H1 (cell line): ENCODE measurements around the gene FOXO1. TPM values are rescaled to one million over a fixed set of nuclear protein-coding genes. Genes with fewer than 3 reads are reported as not detected.

Experiments used
- CTCF ChIA-PET: fragments of 300-600 bp; sonication (Branson Sonifier 250); formaldehyde crosslinking; loops from one replicate; lab custom pipeline; 2021; ENCODE audit not compliant: partially characterized antibody; lab: Charles Lee
- POLR2A ChIA-PET: fragments of 300-600 bp; sonication (Branson Sonifier 250); formaldehyde crosslinking; loops from one replicate; lab custom pipeline; 2021; ENCODE audit warnings: inconsistent platforms; ENCODE audit not compliant: partially characterized antibody; lab: Charles Lee
- DNase-seq, 2 experiments: peaks; one replicate each; pipeline versions ENCODE4 v3.0.0 to v3.0.0-alpha.2; 2010 to 2022; ENCODE audit warnings: low spot score in 2 of 2, low read depth in 1 of 2, mixed read lengths in 1 of 2
- FAIRE-seq: peaks from 2 replicates; lab custom pipeline; 2011; peaks lifted over from hg19 to GRCh38; lab: Jason Lieb, UNC
- H2AFZ ChIP-seq: 2 replicates; pipeline ENCODE4 v1.8.1; 2012; ENCODE audit warnings: low read length, inconsistent platforms
- H2AK5ac ChIP-seq: 2 replicates; pipeline ENCODE4 v1.6.1; 2013; ENCODE audit warnings: low read depth, low read length
- H2BK120ac ChIP-seq: replicated peaks from 2 replicates; pipeline ENCODE3; 2013; ENCODE audit warnings: low read depth, low read length, inconsistent platforms
- H2BK12ac ChIP-seq: 2 replicates; pipeline ENCODE4 v1.6.1; 2013; ENCODE audit warnings: low read depth, low read length
- H2BK15ac ChIP-seq: 2 replicates; pipeline ENCODE4 v1.6.1; 2013; ENCODE audit warnings: low read length
- H2BK20ac ChIP-seq: 2 replicates; pipeline ENCODE4 v1.6.1; 2013; ENCODE audit warnings: low read length
- H2BK5ac ChIP-seq: 2 replicates; pipeline ENCODE4 v1.6.1; 2013; ENCODE audit warnings: low read depth, low read length
- H3K14ac ChIP-seq: 2 replicates; pipeline ENCODE4 v1.6.1; 2013; ENCODE audit warnings: inconsistent platforms; ENCODE audit not compliant: insufficient read length
- H3K18ac ChIP-seq: 2 replicates; pipeline ENCODE4 v1.6.1; 2013; ENCODE audit warnings: low read length; ENCODE audit errors: extremely low read depth
- H3K23ac ChIP-seq: 2 replicates; pipeline ENCODE4 v1.6.1; 2013; ENCODE audit warnings: inconsistent platforms; ENCODE audit not compliant: insufficient read length
- H3K23me2 ChIP-seq: 2 replicates; pipeline ENCODE4 v1.6.1; 2013; ENCODE audit warnings: low read depth, low read length
- H3K27ac ChIP-seq: 2 replicates; pipeline ENCODE4 v1.6.1; 2011; ENCODE audit warnings: low read depth, low read length, inconsistent platforms
- H3K27me3 ChIP-seq, 4 experiments: replicated peaks in 1 of 4; 1 replicate in 1 of 4; 2 replicates in 3 of 4; pipeline versions ENCODE4 v1.6.1 to v1.8.1; 2011 to 2013; ENCODE audit warnings: low read length in 3 of 4, mild to moderate bottlenecking in 3 of 4, inconsistent platforms in 2 of 4, mixed read lengths in 2 of 4, moderate library complexity in 1 of 4; ENCODE audit not compliant: control insufficient read depth in 3 of 4, insufficient read depth in 3 of 4; ENCODE audit errors: extremely low read depth in 1 of 4
- H3K36me3 ChIP-seq, 4 experiments: 2 replicates each; pipeline versions ENCODE4 v1.6.1 to v1.8.1; 2011 to 2013; ENCODE audit warnings: mild to moderate bottlenecking in 4 of 4, low read length in 3 of 4, moderate library complexity in 2 of 4, control low read depth in 1 of 4, inconsistent platforms in 1 of 4; ENCODE audit not compliant: insufficient read depth in 4 of 4, control insufficient read depth in 2 of 4
- H3K4ac ChIP-seq: replicated peaks from 2 replicates; pipeline ENCODE3; 2013; ENCODE audit warnings: low read length, low read depth, mixed read lengths, inconsistent platforms; ENCODE audit not compliant: insufficient read length
- H3K4me1 ChIP-seq, 4 experiments: replicated peaks in 1 of 4; 1 replicate in 1 of 4; 2 replicates in 3 of 4; pipeline versions ENCODE4 v1.6.1 to v1.8.1; 2011 to 2013; ENCODE audit warnings: low read length in 3 of 4, inconsistent platforms in 2 of 4, mixed read lengths in 1 of 4; ENCODE audit not compliant: insufficient read depth in 4 of 4, control insufficient read depth in 3 of 4
- H3K4me2 ChIP-seq, 2 experiments: 2 replicates each; pipeline versions ENCODE4 v1.6.1 to v1.8.1; 2011 to 2013; ENCODE audit warnings: low read depth in 2 of 2, low read length in 2 of 2, control low read depth in 1 of 2, inconsistent platforms in 1 of 2, mild to moderate bottlenecking in 1 of 2; ENCODE audit not compliant: insufficient read depth in 1 of 2
- H3K4me3 ChIP-seq, 4 experiments: fragments of 200-600, 300-600 bp in 1 of 4; sonication (generic), shearing (Covaris generic), sonication (Bioruptor Twin) in 1 of 4; 2 replicates each; pipeline versions ENCODE4 v1.5.1 to v1.8.1; 2011 to 2016; ENCODE audit warnings: low read length in 4 of 4, low read depth in 3 of 4, control low read depth in 2 of 4, inconsistent platforms in 2 of 4, mild to moderate bottlenecking in 2 of 4, mixed read lengths in 1 of 4, moderate library complexity in 1 of 4; ENCODE audit not compliant: insufficient read depth in 2 of 4; ENCODE audit errors: extremely low read depth in 1 of 4
- H3K56ac ChIP-seq: replicated peaks from 2 replicates; pipeline ENCODE3; 2013; ENCODE audit warnings: low read depth, mild to moderate bottlenecking, mixed read lengths, low read length, inconsistent platforms; ENCODE audit not compliant: insufficient read length
- H3K79me1 ChIP-seq: 2 replicates; pipeline ENCODE4 v1.6.1; 2013; ENCODE audit warnings: low read depth, low read length, control low read depth
- H3K79me2 ChIP-seq, 2 experiments: 2 replicates each; pipeline versions ENCODE4 v1.6.1 to v1.8.1; 2012 to 2013; ENCODE audit warnings: low read length in 2 of 2, mild to moderate bottlenecking in 2 of 2, inconsistent platforms in 1 of 2; ENCODE audit not compliant: insufficient read depth in 2 of 2, control insufficient read depth in 1 of 2
- H3K9ac ChIP-seq, 4 experiments: replicated peaks in 1 of 4; 1 replicate in 1 of 4; 2 replicates in 3 of 4; pipeline versions ENCODE4 v1.6.1 to v1.8.1; 2011 to 2013; ENCODE audit warnings: low read depth in 3 of 4, low read length in 3 of 4, control low read depth in 2 of 4, mild to moderate bottlenecking in 2 of 4, moderate library complexity in 2 of 4, inconsistent platforms in 1 of 4; ENCODE audit errors: extremely low read depth in 1 of 4
- H3K9me3 ChIP-seq, 2 experiments: 2 replicates each; pipeline versions ENCODE4 v1.6.1 to v1.8.1; 2012 to 2013; ENCODE audit warnings: mild to moderate bottlenecking in 2 of 2, moderate library complexity in 2 of 2, control low read depth in 1 of 2, inconsistent platforms in 1 of 2, low read depth in 1 of 2, low read length in 1 of 2, mixed read lengths in 1 of 2; ENCODE audit not compliant: insufficient read depth in 2 of 2
- H4K20me1 ChIP-seq, 2 experiments: replicated peaks in 1 of 2; 2 replicates each; pipeline versions ENCODE3 to v1.8.1; 2011 to 2013; ENCODE audit warnings: inconsistent platforms in 2 of 2, low read length in 2 of 2, mild to moderate bottlenecking in 1 of 2; ENCODE audit not compliant: insufficient read depth in 2 of 2, control insufficient read depth in 1 of 2
- H4K5ac ChIP-seq: 2 replicates; pipeline ENCODE4 v1.6.1; 2013; ENCODE audit warnings: low read length, low read depth, mixed read lengths, inconsistent platforms; ENCODE audit not compliant: insufficient read length
- H4K8ac ChIP-seq: 2 replicates; pipeline ENCODE4 v1.8.0; 2013; ENCODE audit warnings: mild to moderate bottlenecking, moderate library complexity, low read length, inconsistent platforms; ENCODE audit not compliant: insufficient read depth; ENCODE audit errors: extremely low read depth
- H4K91ac ChIP-seq: replicated peaks from 2 replicates; pipeline ENCODE3; 2013; ENCODE audit warnings: low read length, mixed read lengths, inconsistent platforms; ENCODE audit not compliant: insufficient read length
- CBX8 ChIP-seq: fragments of 300-800, 300-1000 bp; sonication (generic); IDR thresholded peaks from 2 replicates; pipeline ENCODE4 v1.7.1; 2016; ENCODE audit warnings: low read depth, low read length, borderline replicate concordance
- CTBP2 ChIP-seq: IDR thresholded peaks from 2 replicates; pipeline ENCODE4 v1.7.0; 2011; ENCODE audit warnings: borderline replicate concordance, mild to moderate bottlenecking, moderate library complexity, mixed read lengths, low read length; ENCODE audit not compliant: insufficient read depth, insufficient read length
- HDAC6 ChIP-seq: IDR thresholded peaks from one replicate; pipeline ENCODE4 v1.7.1; 2012; ENCODE audit warnings: low read depth, mild to moderate bottlenecking, inconsistent platforms, low read length, moderate library complexity
- JUN ChIP-seq: IDR thresholded peaks from 2 replicates; pipeline ENCODE4 v1.6.1; 2011; ENCODE audit warnings: low read depth, mild to moderate bottlenecking, improper control_type of control experiment, low read length
- NRF1 ChIP-seq: IDR thresholded peaks from 2 replicates; pipeline ENCODE4 v1.6.1; 2011; ENCODE audit warnings: mild to moderate bottlenecking, low read depth, low read length, improper control_type of control experiment
- POLR2A ChIP-seq, 2 experiments: IDR thresholded peaks; 1 replicate in 1 of 2; 2 replicates in 1 of 2; pipeline ENCODE4 v1.6.1; 2011; ENCODE audit warnings: low read depth in 2 of 2, low read length in 2 of 2, mild to moderate bottlenecking in 2 of 2; ENCODE audit errors: control extremely low read depth in 1 of 2
- POU5F1 ChIP-seq: IDR thresholded peaks from 2 replicates; pipeline ENCODE4 v1.6.1; 2011; ENCODE audit warnings: low read depth, mild to moderate bottlenecking, low read length, moderate library complexity
- RAD21 ChIP-seq, 2 experiments: IDR thresholded peaks in 1 of 2; conservative IDR thresholded peaks in 1 of 2; 2 replicates each; pipeline ENCODE4 v1.6.1; 2011; ENCODE audit warnings: low read depth in 2 of 2, low read length in 2 of 2, improper control_type of control experiment in 1 of 2, inconsistent platforms in 1 of 2, mild to moderate bottlenecking in 1 of 2, moderate library complexity in 1 of 2
- SIN3A ChIP-seq, 2 experiments: IDR thresholded peaks in 1 of 2; conservative IDR thresholded peaks in 1 of 2; 2 replicates each; pipeline ENCODE4 v1.6.1; 2011 to 2012; ENCODE audit warnings: low read length in 2 of 2, improper control_type of control experiment in 1 of 2, low read depth in 1 of 2, mild to moderate bottlenecking in 1 of 2
- SP4 ChIP-seq: IDR thresholded peaks from 2 replicates; pipeline ENCODE4 v1.6.1; 2012; ENCODE audit warnings: low read length, inconsistent platforms
- TAF1 ChIP-seq: IDR thresholded peaks from 2 replicates; pipeline ENCODE4 v1.6.1; 2011; ENCODE audit warnings: mild to moderate bottlenecking, low read depth, low read length
- ZNF274 ChIP-seq: IDR thresholded peaks from 2 replicates; pipeline ENCODE4 v1.7.0; 2012; ENCODE audit warnings: low read length, borderline replicate concordance; ENCODE audit errors: extremely low read depth
- WGBS, 2 experiments: shearing (Covaris generic) in 1 of 2; methylation state at CpG; one replicate each; pipeline versions ENCODE4 v1.1.6 to v1.1.7; 2013 to 2015; ENCODE audit warnings: low lambda C conversion rate in 2 of 2, mixed read lengths in 2 of 2, inconsistent platforms in 1 of 2, low coverage in 1 of 2, missing lambda C conversion rate in 1 of 2; ENCODE audit not compliant: insufficient replicate concordance in 2 of 2, insufficient coverage in 1 of 2, insufficient read length in 1 of 2; ENCODE audit errors: extremely low coverage in 1 of 2, missing lambda C conversion rate in 1 of 2; 5-methylcytosine and 5-hydroxymethylcytosine counted together
- polyA plus RNA-seq, 7 experiments: library from polyadenylated mRNA; depleted of rRNA in 3 of 7; stranded (reverse) in 5 of 7; unstranded in 2 of 7; fragments of >200 nt in 5 of 7; fragments of 200-250 nt in 2 of 7; gene quantifications; 1 replicate in 5 of 7; 2 replicates in 1 of 7; 4 replicates in 1 of 7; pipeline versions ENCODE4 v1.2.1 to v1.2.3, GENCODE V29; 2011 to 2013; ENCODE audit warnings: missing spikeins in 2 of 7, mixed read lengths in 2 of 7
- total RNA-seq: library from RNA; stranded (reverse); fragmentation: NEBNext Ultra II Directional; extraction: Animal tissue kit (Norgen Biotek cat#: 25700); gene quantifications from 2 replicates; pipeline ENCODE4 v1.2.1, GENCODE V29; 2021

Gene FOXO1
- total and polyA plus RNA-seq, 2 of the 8 experiments (the other 6 are each of a cell fraction or from before 2014, with no cell fraction given), result 35.3 to 56.9 TPM

DNA sequence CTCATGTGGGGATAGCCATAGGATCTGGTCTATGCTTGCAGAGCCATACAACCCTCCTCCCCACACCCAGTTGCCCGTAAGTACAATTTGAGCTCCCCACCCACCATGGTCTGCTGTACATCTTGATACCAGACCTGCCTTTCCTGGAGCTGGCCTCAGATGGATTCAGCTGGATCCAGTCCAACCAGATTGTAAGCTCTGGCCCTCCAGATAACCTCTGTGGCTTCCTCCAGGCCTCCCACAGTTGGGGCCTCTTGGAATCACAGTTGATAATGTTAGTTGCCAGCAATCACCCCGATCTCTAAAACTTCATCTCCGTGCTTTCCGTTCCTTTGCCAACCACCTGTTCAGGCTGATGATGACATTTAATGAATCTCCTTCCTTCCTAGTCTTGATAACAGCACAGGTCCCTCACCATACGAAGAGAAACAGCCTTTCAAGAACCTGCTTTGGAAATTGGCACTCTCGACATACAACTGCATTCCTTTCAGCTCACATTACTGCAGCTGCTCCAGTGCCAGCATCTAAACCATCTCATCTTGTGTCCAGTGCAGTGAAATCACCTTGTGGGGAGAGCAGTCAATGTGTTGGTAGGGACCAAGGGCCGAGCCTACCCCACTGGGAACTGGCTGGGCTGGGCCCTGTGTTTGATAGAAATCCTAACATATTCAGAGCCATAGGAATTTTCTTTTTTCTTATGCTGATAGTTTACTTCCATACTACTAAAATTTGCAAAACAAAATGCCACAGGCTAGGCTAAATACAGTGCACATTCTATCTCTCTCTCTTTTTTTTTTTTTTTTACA, 15.1 kb upstream of the FOXO1 start:
- no peak overlapping the region; the same call in 1 of the 2 replicates for H2AK5ac ChIP-seq
- peak overlapping the region; percentile 20 for H3K56ac ChIP-seq
- DNase-seq (no peak), FAIRE-seq (no peak)
- no peak overlapping the region for H4K8ac ChIP-seq
- H2BK15ac ChIP-seq, result peak overlapping the region; percentile 54
- H4K20me1 ChIP-seq, result no peaks in the 10 kb centered on the region
- H3K9me3 ChIP-seq, result no peaks in the 10 kb centered on the region
- POLR2A ChIA-PET, result interaction anchor here (1.1 to 2.1 kb wide), 5 partner anchors 11 to 28 kb away, joined by 3 to 8 read pairs (median 6); no protein-coding TSS in a partner anchor
- H3K4me2 ChIP-seq, result peak overlapping the region; percentile 66 to 88
- 39% methylated on average over 7 of the region's 7 CpGs; no CpG with 5 or more reads in 1 of the 2 experiments for WGBS, 2 experiments
- H3K23ac ChIP-seq, result no peak overlapping the region
- H3K27ac ChIP-seq, result peak overlapping the region; percentile 67; the same call in 1 of the 2 replicates
- peak overlapping the region; percentile 77 for H2BK20ac ChIP-seq
- peak overlapping the region; percentile 81 for H3K18ac ChIP-seq
- no peaks in the 10 kb centered on the region for H3K79me1 ChIP-seq
- H3K9ac ChIP-seq, result peak overlapping the region in 1 of 4 experiments; percentile 14; a peak in 2 of 7 replicates
- peak overlapping the region; percentile 80 for H2BK120ac ChIP-seq
- H2AFZ ChIP-seq, result no peak overlapping the region
- peaks cover 12 to 15% (median 14%) of the 10 kb centered on the region in 4 experiments for H3K4me1 ChIP-seq
- H2BK5ac ChIP-seq, result peak overlapping the region; percentile 64
- peaks cover 3% of the 10 kb centered on the region for H3K23me2 ChIP-seq
- peak overlapping the region; percentile 91 for H4K91ac ChIP-seq
- CTCF ChIA-PET, result interaction anchor here (0.7 to 8.2 kb wide), 19 partner anchors 13 to 999 kb away, joined by 3 to 74 read pairs (median 3); no protein-coding TSS in a partner anchor
- peak overlapping the region; percentile 66 for H4K5ac ChIP-seq
- H3K4me3 ChIP-seq, result peak overlapping the region; percentile 2 to 38 (median 26); a peak in 7 of 8 replicates
- peak overlapping the region; percentile 93 for H2BK12ac ChIP-seq
- H3K14ac ChIP-seq, result no peak overlapping the region
- no peaks in the 10 kb centered on the region for H3K36me3 ChIP-seq
- H3K79me2 ChIP-seq, result no peaks in the 10 kb centered on the region
- H3K27me3 ChIP-seq, result no peaks in the 10 kb centered on the region
- peak overlapping the region; percentile 69 for H3K4ac ChIP-seq
- TF ChIP-seq JUN (no peak), CTBP2 (no peak), SP4 (no peak), RAD21 (IDR thresholded peaks at IDR 0.05 in 1 of 2, conservative IDR thresholded peaks at IDR 0.05 in 1 of 2; ENCODE audit: low read depth in 2 of 2, low read length in 2 of 2) (no peak), NRF1 (no peak), POU5F1 (no peak), HDAC6 (no peak), CBX8 (no peak), SIN3A (conservative IDR thresholded peaks at IDR 0.05 in 1 of 2, IDR thresholded peaks at IDR 0.05 in 1 of 2; ENCODE audit: low read depth in 1 of 2, low read length in 2 of 2) (no peak), ZNF274 (no peak), TAF1 (no peak), POLR2A (IDR thresholded peaks at IDR 0.05; ENCODE audit: control extremely low read depth in 1 of 2, low read depth in 2 of 2, low read length in 2 of 2) (no peak)
